Trophoblast cell (in vitro differentiated cells and primary cell): ENCODE measurements around the gene HS3ST5.

Source experiments
- DNase-seq, 2 donors: peaks; one replicate each; pipeline ENCODE4 v3.0.0-alpha.2; 2016
- H2AFZ ChIP-seq: 2 replicates; pipeline ENCODE4 v1.6.1; 2013; ENCODE audit warnings: low read length, moderate library complexity, mild to moderate bottlenecking; ENCODE audit not compliant: insufficient read depth, poor library complexity
- H2AK5ac ChIP-seq: 2 replicates; pipeline ENCODE4 v1.6.1; 2013; ENCODE audit warnings: mild to moderate bottlenecking, low read length
- H2BK120ac ChIP-seq: 2 replicates; pipeline ENCODE4 v1.6.1; 2013; ENCODE audit warnings: low read length, mild to moderate bottlenecking, moderate library complexity; ENCODE audit not compliant: insufficient read depth, poor library complexity
- H2BK12ac ChIP-seq: 2 replicates; pipeline ENCODE4 v1.6.1; 2013; ENCODE audit warnings: mild to moderate bottlenecking, low read length, moderate library complexity
- H2BK5ac ChIP-seq: 2 replicates; pipeline ENCODE4 v1.6.1; 2013; ENCODE audit warnings: low read length, low read depth, moderate library complexity, mild to moderate bottlenecking; ENCODE audit not compliant: poor library complexity
- H3K14ac ChIP-seq: 2 replicates; pipeline ENCODE4 v1.6.1; 2013; ENCODE audit warnings: mild to moderate bottlenecking, low read length
- H3K18ac ChIP-seq: 2 replicates; pipeline ENCODE4 v1.6.1; 2013; ENCODE audit warnings: mild to moderate bottlenecking, low read length
- H3K23ac ChIP-seq: 2 replicates; pipeline ENCODE4 v1.6.1; 2013; ENCODE audit warnings: low read length
- H3K27ac ChIP-seq: 2 replicates; pipeline ENCODE4 v1.5.1; 2013; ENCODE audit warnings: low read depth, mild to moderate bottlenecking, inconsistent platforms, low read length, moderate library complexity
- H3K27me3 ChIP-seq: 2 replicates; pipeline ENCODE4 v1.6.1; 2013; ENCODE audit warnings: inconsistent platforms, mild to moderate bottlenecking, low read length, moderate library complexity; ENCODE audit not compliant: insufficient read depth
- H3K36me3 ChIP-seq, 2 experiments: 1 replicate in 1 of 2; 2 replicates in 1 of 2; pipeline ENCODE4 v1.6.1; 2013; ENCODE audit warnings: low read length in 2 of 2, mild to moderate bottlenecking in 2 of 2, moderate library complexity in 1 of 2; ENCODE audit not compliant: insufficient read depth in 2 of 2, control insufficient read depth in 1 of 2
- H3K4ac ChIP-seq: 2 replicates; pipeline ENCODE4 v1.6.1; 2013; ENCODE audit warnings: low read depth, mild to moderate bottlenecking, low read length, moderate library complexity
- H3K4me1 ChIP-seq, 2 experiments: 1 replicate in 1 of 2; 2 replicates in 1 of 2; pipeline ENCODE4 v1.6.1; 2013; ENCODE audit warnings: low read length in 2 of 2, mild to moderate bottlenecking in 2 of 2, moderate library complexity in 1 of 2; ENCODE audit not compliant: insufficient read depth in 2 of 2, control insufficient read depth in 1 of 2
- H3K4me2 ChIP-seq: 2 replicates; pipeline ENCODE4 v1.6.1; 2013; ENCODE audit warnings: inconsistent platforms, mild to moderate bottlenecking, low read length, moderate library complexity
- H3K4me3 ChIP-seq: 2 replicates; pipeline ENCODE4 v1.5.1; 2013; ENCODE audit warnings: mild to moderate bottlenecking, low read depth, low read length, inconsistent platforms
- H3K79me1 ChIP-seq: one replicate; pipeline ENCODE4 v1.6.1; 2013; ENCODE audit warnings: low read length
- H3K79me2 ChIP-seq: 2 replicates; pipeline ENCODE4 v1.6.1; 2013; ENCODE audit warnings: low read length, mild to moderate bottlenecking; ENCODE audit not compliant: control insufficient read depth, insufficient read depth, poor library complexity
- H3K9ac ChIP-seq: 2 replicates; pipeline ENCODE4 v1.6.1; 2013; ENCODE audit warnings: mild to moderate bottlenecking, low read length
- H3K9me3 ChIP-seq: 2 replicates; pipeline ENCODE4 v1.6.1; 2013; ENCODE audit warnings: low read depth, mild to moderate bottlenecking, control low read depth, inconsistent platforms, low read length; ENCODE audit not compliant: insufficient read depth
- H4K12ac ChIP-seq: 2 replicates; pipeline ENCODE4 v1.6.1; 2013; ENCODE audit warnings: low read depth, mild to moderate bottlenecking, low read length, moderate library complexity
- H4K8ac ChIP-seq: 2 replicates; pipeline ENCODE4 v1.6.1; 2013; ENCODE audit warnings: low read depth, mild to moderate bottlenecking, low read length, moderate library complexity
- H4K91ac ChIP-seq: one replicate; pipeline ENCODE4 v1.6.1; 2013; ENCODE audit warnings: low read depth, mild to moderate bottlenecking, low read length, moderate library complexity
- WGBS: extraction: QIAGEN DNeasy Blood & Tissue Kit; methylation state at CpG from one replicate; pipeline ENCODE4 v1.1.7; 2013; ENCODE audit warnings: missing lambda C conversion rate; ENCODE audit not compliant: insufficient read length, insufficient coverage; ENCODE audit errors: extremely low coverage; 5-methylcytosine and 5-hydroxymethylcytosine counted together

The HS3ST5 gene

GRCh38 chr6:114280239-114280982 is 62.4 kb downstream of the HS3ST5 start:
- Histone ChIP-seq H3K79me2 (no peaks in the 10 kb centered on the region), H2BK12ac (no peak overlapping the region), H2BK5ac (no peak overlapping the region), H3K4me3 (no peak overlapping the region), H3K36me3 (no peaks in the 10 kb centered on the region), H4K12ac (no peak overlapping the region), H3K4me1 (no peaks in the 10 kb centered on the region), H3K14ac (no peak overlapping the region), H3K27me3 (no peaks in the 10 kb centered on the region), H2BK120ac (no peak overlapping the region), H3K79me1 (no peaks in the 10 kb centered on the region), H3K4ac (no peak overlapping the region), H3K4me2 (no peak overlapping the region), H3K9ac (no peak overlapping the region), H3K23ac (no peak overlapping the region), H2AK5ac (no peak overlapping the region), H4K91ac (no peak overlapping the region), H3K27ac (no peak overlapping the region), H3K9me3 (no peaks in the 10 kb centered on the region), H3K18ac (no peak overlapping the region), H2AFZ (no peak overlapping the region), H4K8ac (no peak overlapping the region)
- WGBS: no CpG with 5 or more reads among the region's 7 CpGs
- DNase-seq: peak; percentile 66 to 73

GRCh38 chr6:114277220-114277619 is 65.6 kb downstream of the HS3ST5 start:
- Histone ChIP-seq H2BK12ac (no peak overlapping the region), H3K9me3 (no peaks in the 10 kb centered on the region), H3K4me2 (no peak overlapping the region), H4K91ac (no peak overlapping the region), H3K79me1 (no peaks in the 10 kb centered on the region), H2BK5ac (no peak overlapping the region), H3K4ac (no peak overlapping the region), H3K27ac (no peak overlapping the region), H3K4me1 (no peaks in the 10 kb centered on the region), H3K36me3 (no peaks in the 10 kb centered on the region), H3K4me3 (no peak overlapping the region), H2BK120ac (no peak overlapping the region), H4K12ac (no peak overlapping the region), H3K9ac (no peak overlapping the region), H3K27me3 (no peaks in the 10 kb centered on the region), H2AFZ (no peak overlapping the region), H3K18ac (no peak overlapping the region), H4K8ac (no peak overlapping the region), H3K23ac (no peak overlapping the region), H3K79me2 (no peaks in the 10 kb centered on the region), H3K14ac (no peak overlapping the region), H2AK5ac (no peak overlapping the region)
- no CpG with 5 or more reads among the region's 2 CpGs for WGBS
- DNase-seq: peak in 1 of 2 donors; percentile 5

- Histone ChIP-seq H3K4me2 (no peak overlapping the region), H3K79me2 (no peaks in the 10 kb centered on the region), H3K27me3 (no peaks in the 10 kb centered on the region), H2BK5ac (no peak overlapping the region), H2AK5ac (no peak overlapping the region), H3K9me3 (no peaks in the 10 kb centered on the region), H3K4me1 (no peaks in the 10 kb centered on the region), H4K91ac (no peak overlapping the region), H4K8ac (no peak overlapping the region), H3K27ac (no peak overlapping the region), H2BK120ac (no peak overlapping the region), H3K14ac (no peak overlapping the region), H3K18ac (no peak overlapping the region), H3K36me3 (no peaks in the 10 kb centered on the region), H3K4me3 (no peak overlapping the region), H4K12ac (no peak overlapping the region), H3K9ac (no peak overlapping the region), H3K79me1 (no peaks in the 10 kb centered on the region), H2AFZ (no peak overlapping the region), H2BK12ac (no peak overlapping the region), H3K23ac (no peak overlapping the region), H3K4ac (no peak overlapping the region)
- no CpG with 5 or more reads among the region's 2 CpGs for WGBS
- DNase-seq: no peak
Measured at GRCh38 chr6:114276783-114277182, 66.0 kb downstream of the HS3ST5 start.

GRCh38 chr6:114274836-114275235 is 68.0 kb downstream of the HS3ST5 start:
- Histone ChIP-seq H3K4me1 (no peaks in the 10 kb centered on the region), H3K36me3 (no peaks in the 10 kb centered on the region), H2BK120ac (no peak overlapping the region), H2BK12ac (no peak overlapping the region), H3K23ac (no peak overlapping the region), H4K91ac (no peak overlapping the region), H3K79me2 (no peaks in the 10 kb centered on the region), H3K14ac (no peak overlapping the region), H3K4me3 (no peak overlapping the region), H3K4me2 (no peak overlapping the region), H3K18ac (no peak overlapping the region), H2AK5ac (no peak overlapping the region), H3K4ac (no peak overlapping the region), H3K27ac (no peak overlapping the region), H2AFZ (no peak overlapping the region), H2BK5ac (no peak overlapping the region), H3K27me3 (no peaks in the 10 kb centered on the region), H4K8ac (no peak overlapping the region), H3K9ac (no peak overlapping the region), H4K12ac (no peak overlapping the region), H3K79me1 (no peaks in the 10 kb centered on the region), H3K9me3 (no peaks in the 10 kb centered on the region)
- no CpG with 5 or more reads among the region's 2 CpGs for WGBS
- peak; percentile 2 to 10 for DNase-seq
